GM19455 (cell line): ENCODE results near the gene DNAJB1.
"Not testable (repeated sequence)": the region's sequence is repeated elsewhere in the genome, so short reads cannot be mapped to it uniquely, and the experiment has no call there.

ENCODE experiments used
- ATAC-seq: cut with Tn5 transposase; IDR thresholded peaks from one replicate; pipeline ENCODE4 v1.9.1; 2021; ENCODE audit not compliant: unreplicated experiment

DNAJB1 gene

GRCh38 chr19:14517840-14518505, at the start of gene DNAJB1:
DNAJB1 (minus strand) TSS chr19:14518397; CDS start chr19:14518349, 48 bp downstream.
- ATAC-seq = peak; percentile 61

GRCh38 chr19:14567079-14567478, 48.9 kb upstream of the DNAJB1 start:
- ATAC-seq = no peak

- ATAC-seq = no peak
These were observed 48.5 kb upstream of the DNAJB1 start for GRCh38 chr19:14566712-14567077.

GRCh38 chr19:14565765-14566711, 47.8 kb upstream of the DNAJB1 start:
- no peak for ATAC-seq

- no peak for ATAC-seq
These were observed 47.1 kb upstream of the DNAJB1 start for GRCh38 chr19:14565298-14565679.

- ATAC-seq = not testable (repeated sequence)
These were observed 46.6 kb upstream of the DNAJB1 start for GRCh38 chr19:14564652-14565297.

GRCh38 chr19:14563989-14564651, 45.9 kb upstream of the DNAJB1 start:
- no peak for ATAC-seq

- no peak for ATAC-seq
These were observed 45.4 kb upstream of the DNAJB1 start for GRCh38 chr19:14563590-14563926.

GRCh38 chr19:14562660-14563589, 44.7 kb upstream of the DNAJB1 start:
- ATAC-seq = no peak

- ATAC-seq = no peak
These were observed 43.7 kb upstream of the DNAJB1 start for GRCh38 chr19:14561847-14562351.

GRCh38 chr19:14561249-14561648, 43.1 kb upstream of the DNAJB1 start:
- ATAC-seq = no peak

GRCh38 chr19:14560776-14561108, 42.5 kb upstream of the DNAJB1 start:
- no peak for ATAC-seq

- no peak for ATAC-seq
These were observed 41.9 kb upstream of the DNAJB1 start for GRCh38 chr19:14559916-14560775.

- no peak for ATAC-seq
These were observed 40.3 kb upstream of the DNAJB1 start for GRCh38 chr19:14558370-14559066.

- peak; percentile 56 for ATAC-seq
These were observed 38.5 kb upstream of the DNAJB1 start for GRCh38 chr19:14556662-14557188.

GRCh38 chr19:14555918-14556661, 37.9 kb upstream of the DNAJB1 start:
- ATAC-seq = no peak

GRCh38 chr19:14554382-14554812, 36.2 kb upstream of the DNAJB1 start:
- no peak for ATAC-seq

- no peak for ATAC-seq
These were observed 35.7 kb upstream of the DNAJB1 start for GRCh38 chr19:14553939-14554243.
